Measurements from ENCODE around the gene EPC2.

GRCh38 chr2:148816176-148816575 lies 171.6 kb downstream of the EPC2 start:
- no peak for TF ChIP-seq CTCF (IDR thresholded peaks at IDR 0.05 in 4 of 5, conservative IDR thresholded peaks at IDR 0.05 in 1 of 5)
- TF ChIP-seq POLR2A (IDR thresholded peaks at IDR 0.05) = no peak
